ENCODE data around the gene CCDC179. TPM values are rescaled to one million over a fixed set of nuclear protein-coding genes. Genes with fewer than 3 reads are reported as not detected.

The CCDC179 gene
- total and polyA plus RNA-seq, 9 of the 15 experiments (the other 6 are each of a cell fraction or from before 2014, with no cell fraction given) = not detected

DNA sequence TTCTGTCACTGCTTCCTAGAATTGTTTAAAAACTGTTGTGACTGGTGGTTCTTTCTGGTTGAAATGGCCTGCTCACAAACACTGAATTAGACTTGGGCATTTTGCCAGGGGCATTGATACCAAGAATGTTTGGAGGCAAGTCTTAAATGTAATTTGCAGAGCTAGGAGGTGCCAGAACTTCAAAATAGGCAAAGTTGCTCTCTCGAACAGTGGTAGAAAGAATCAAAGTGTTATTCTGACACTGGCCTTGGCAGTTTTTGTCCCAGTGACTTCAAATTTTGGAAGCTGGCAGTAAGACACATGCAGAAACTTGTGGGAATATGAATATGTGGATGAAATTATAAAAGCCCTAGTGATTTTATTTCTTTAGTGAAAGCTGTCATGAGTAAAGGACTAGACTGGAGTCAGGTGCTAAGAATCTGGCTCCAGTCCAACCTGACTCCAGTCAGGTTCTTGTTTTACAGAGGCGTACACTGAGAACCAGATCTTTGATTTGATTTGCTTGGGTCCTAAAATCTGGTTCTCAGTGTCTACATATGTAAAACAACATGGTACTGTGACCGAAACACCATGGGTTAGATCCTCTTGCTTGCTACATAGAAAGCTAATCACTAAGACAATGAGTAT is 51.6 kb downstream of the CCDC179 start:
- in situ Hi-C loops (cut with MboI) (no loop called here), intact Hi-C loops (cut with micrococcal nuclease) (no loop called here)
- H2AFZ ChIP-seq (ENCODE audit: low read depth, low read length) = no peak overlapping the region
- H3K9me3 ChIP-seq (replicated peaks; ENCODE audit: control insufficient read depth, insufficient read depth, low read depth, low read length) = no peaks in the 10 kb centered on the region
- ChIA-PET CTCF (ENCODE audit: low intra/inter-chr PET ratio) (no interaction called here), POLR2A (no interaction called here)
- WGBS (ENCODE audit: insufficient coverage, low coverage, missing lambda C conversion rate) = 57% methylated on average over 3 of the region's 3 CpGs
- BruUV-seq (replicated peaks) = no TSS peak
- H3K4me1 ChIP-seq (replicated peaks in 1 of 2; ENCODE audit: control insufficient read depth in 2 of 2, insufficient read depth in 2 of 2, low read length in 2 of 2) = no peaks in the 10 kb centered on the region
- TF ChIP-seq E2F3 (CRISPR knock-in tag; IDR thresholded peaks at IDR 0.05) (no peak), HNRNPL (IDR thresholded peaks at IDR 0.05; ENCODE audit: low read depth, low read length) (no peak), MTA3 (IDR thresholded peaks at IDR 0.05; ENCODE audit: borderline replicate concordance) (no peak), TAF15 (IDR thresholded peaks at IDR 0.05; ENCODE audit: low read depth, low read length) (no peak), ZKSCAN1 (IDR thresholded peaks at IDR 0.05; ENCODE audit: low read depth, low read length) (no peak), ZNF696 (CRISPR knock-in tag; conservative IDR thresholded peaks at IDR 0.05) (no peak), CC2D1A (IDR thresholded peaks at IDR 0.05) (no peak), ZNF76 (CRISPR knock-in tag; IDR thresholded peaks at IDR 0.05; ENCODE audit: borderline replicate concordance) (no peak), EHMT2 (IDR thresholded peaks at IDR 0.05) (no peak), ZEB2 (IDR thresholded peaks at IDR 0.05) (no peak), HMGXB4 (CRISPR knock-in tag; IDR thresholded peaks at IDR 0.05) (no peak), PTRF (tag; IDR thresholded peaks at IDR 0.05) (no peak), DIDO1 (tag; IDR thresholded peaks at IDR 0.05; ENCODE audit: low read depth) (no peak), DNMT1 (IDR thresholded peaks at IDR 0.05) (no peak), ZNF217 (CRISPR knock-in tag; IDR thresholded peaks at IDR 0.05) (no peak)
- TF ChIP-seq, protein P1, sequence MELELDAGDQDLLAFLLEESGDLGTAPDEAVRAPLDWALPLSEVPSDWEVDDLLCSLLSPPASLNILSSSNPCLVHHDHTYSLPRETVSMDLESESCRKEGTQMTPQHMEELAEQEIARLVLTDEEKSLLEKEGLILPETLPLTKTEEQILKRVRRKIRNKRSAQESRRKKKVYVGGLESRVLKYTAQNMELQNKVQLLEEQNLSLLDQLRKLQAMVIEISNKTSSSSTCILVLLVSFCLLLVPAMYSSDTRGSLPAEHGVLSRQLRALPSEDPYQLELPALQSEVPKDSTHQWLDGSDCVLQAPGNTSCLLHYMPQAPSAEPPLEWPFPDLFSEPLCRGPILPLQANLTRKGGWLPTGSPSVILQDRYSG (tag; conservative IDR thresholded peaks at IDR 0.05; ENCODE audit: low read depth) = no peak
- H3K9me1 ChIP-seq (ENCODE audit: control insufficient read depth, insufficient read depth, low read length) = no peaks in the 10 kb centered on the region
- no peaks in the 10 kb centered on the region for H3K36me3 ChIP-seq (ENCODE audit: control insufficient read depth, insufficient read depth, low read length)
- no peaks in the 10 kb centered on the region for H3K79me2 ChIP-seq (ENCODE audit: control insufficient read depth, insufficient read depth, low read length)
- ATAC-seq (no peak), FAIRE-seq (no peak), DNase-seq (ENCODE audit: extremely low read depth in 1 of 4, low spot score in 3 of 4) (no peak)
- no peak overlapping the region for H3K27ac ChIP-seq (ENCODE audit: extremely low read depth, low read depth, low read length)
- H3K4me3 ChIP-seq = no peak overlapping the region
- no peaks in the 10 kb centered on the region for H4K20me1 ChIP-seq (replicated peaks; ENCODE audit: control insufficient read depth, insufficient read depth, low read length)
- no peaks in the 10 kb centered on the region for H3K27me3 ChIP-seq (ENCODE audit: control insufficient read depth in 2 of 2, insufficient read depth in 2 of 2, low read length in 2 of 2)
- H3K4me2 ChIP-seq (ENCODE audit: insufficient read depth, low read length) = no peak overlapping the region
- H3K9ac ChIP-seq (ENCODE audit: insufficient read depth in 1 of 2, low read depth in 2 of 2, low read length in 2 of 2) = no peak overlapping the region
